Ecto neural progenitor cell (in vitro differentiated cells): ENCODE results near the gene SCYGR8.
"Not testable (repeated sequence)": the region's sequence is repeated elsewhere in the genome, so short reads cannot be mapped to it uniquely, and the experiment has no call there.

Experiments
- DNase-seq: peaks from one replicate; pipeline ENCODE4 v3.0.0-alpha.2; 2018; ENCODE audit warnings: low spot score

SCYGR8 gene

GRCh38 chr2:227745594-227745993 is at the start of gene SCYGR8:
TSS of gene SCYGR8 (plus strand) at chr2:227745894. CDS start at chr2:227745894, 0 bp downstream.
- DNase-seq, result no peak

- no peak for DNase-seq
Observed at GRCh38 chr2:227696990-227697679, 48.6 kb upstream of the SCYGR8 start.

DNA sequence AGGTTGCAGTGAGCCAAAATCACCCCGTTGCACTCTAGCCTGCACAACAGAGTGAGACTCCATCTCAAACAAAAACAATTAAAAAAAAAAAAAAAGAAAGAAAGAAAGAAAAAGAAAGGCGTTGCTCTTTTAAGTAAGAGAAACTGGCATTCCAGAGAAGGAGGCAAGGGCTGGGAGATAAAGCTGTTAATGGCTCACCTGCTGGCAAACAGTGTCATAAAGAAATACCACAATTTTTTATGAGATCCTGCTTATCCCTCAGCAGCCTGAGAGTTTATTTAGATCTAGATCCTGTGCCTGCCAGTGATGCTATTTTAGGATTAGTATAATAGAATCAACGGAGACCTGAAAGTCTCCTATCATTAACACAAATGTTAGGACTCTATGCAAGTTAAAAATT is 44.1 kb upstream of the SCYGR8 start:
- no peak for DNase-seq

DNA sequence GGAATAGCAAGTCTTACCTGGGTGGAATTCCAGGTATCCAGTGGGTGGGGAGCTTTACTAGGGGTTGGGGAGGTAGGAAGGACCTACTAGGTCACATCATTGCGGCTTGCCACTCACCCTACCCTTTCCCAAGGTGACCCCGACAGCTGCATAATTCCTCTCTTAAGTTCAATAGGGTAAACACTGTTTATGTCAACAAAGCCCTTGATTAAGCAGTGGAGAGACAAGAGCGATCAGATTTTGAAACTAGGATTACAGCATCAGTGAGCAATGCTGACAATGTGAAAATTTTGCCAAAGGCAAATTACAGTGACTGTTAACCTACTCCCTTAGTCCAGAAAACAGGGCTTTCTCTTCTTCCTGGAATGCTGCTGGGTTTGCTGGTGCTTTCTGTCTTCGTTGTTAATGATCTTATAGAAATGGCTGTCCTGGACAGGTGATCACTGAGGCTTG is 42.4 kb upstream of the SCYGR8 start:
- DNase-seq, result no peak

DNA sequence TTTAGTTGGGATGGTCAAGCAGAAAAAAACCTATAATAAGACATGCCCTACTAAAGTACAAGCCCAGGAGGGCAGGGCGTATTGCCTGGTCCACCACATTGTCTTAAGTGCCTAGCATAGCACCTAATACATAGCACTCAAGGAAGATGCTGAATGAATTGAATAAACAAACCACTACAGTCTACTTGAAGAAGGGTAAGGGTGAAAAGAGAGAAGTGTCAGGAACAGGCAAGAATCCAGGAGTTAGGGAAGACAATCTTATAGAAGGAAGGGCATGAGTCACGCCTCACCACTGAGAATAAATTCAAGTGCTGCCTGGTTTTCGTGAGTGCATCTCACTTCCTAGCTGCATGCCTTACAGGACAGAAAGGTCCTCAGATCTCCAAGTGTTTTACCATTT is 41.7 kb upstream of the SCYGR8 start:
- no peak for DNase-seq

- no peak for DNase-seq
Observed at GRCh38 chr2:227706859-227707258, 38.8 kb upstream of the SCYGR8 start.

GRCh38 chr2:227707390-227707789 is 38.3 kb upstream of the SCYGR8 start:
- no peak for DNase-seq

DNA sequence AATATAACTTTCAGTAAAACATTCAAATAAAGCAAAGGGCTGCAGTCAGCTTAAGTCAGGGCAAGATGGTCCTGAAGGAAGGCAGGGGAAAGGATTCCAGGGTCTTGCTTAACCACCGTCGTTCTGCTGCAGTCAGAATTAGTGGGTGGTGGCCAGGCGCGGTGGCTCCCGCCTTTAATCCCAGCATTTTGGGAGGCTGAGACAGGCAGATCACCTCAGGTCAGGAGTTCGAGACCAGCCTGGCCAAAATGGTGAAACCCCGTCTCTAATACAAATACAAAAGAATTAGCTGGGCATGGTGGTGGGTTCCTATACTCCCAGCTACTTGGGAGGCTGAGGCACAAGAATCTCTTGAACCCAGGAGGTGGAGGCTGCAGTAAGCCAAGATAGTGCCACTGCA is 34.7 kb upstream of the SCYGR8 start:
- DNase-seq, result no peak

DNA sequence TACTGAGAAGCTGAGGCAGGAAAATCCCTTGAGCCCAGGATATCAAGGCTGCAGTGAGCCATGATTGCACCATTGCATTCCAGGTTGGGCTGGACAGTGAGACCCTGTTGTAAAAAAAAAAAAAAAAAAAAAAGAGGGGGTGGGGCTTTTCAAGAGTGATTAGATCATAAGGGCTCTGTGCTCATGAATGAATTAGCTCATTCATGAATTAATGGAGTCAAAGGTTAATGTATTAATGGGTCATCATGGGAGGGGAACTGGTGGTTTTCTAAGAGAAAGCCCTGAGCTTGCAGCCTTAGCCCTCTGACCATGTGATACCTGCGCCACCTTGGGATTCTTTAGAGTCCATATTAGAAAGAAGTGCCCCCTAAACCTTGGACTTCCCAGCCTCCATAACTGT is 32.4 kb upstream of the SCYGR8 start:
- no peak for DNase-seq

DNA sequence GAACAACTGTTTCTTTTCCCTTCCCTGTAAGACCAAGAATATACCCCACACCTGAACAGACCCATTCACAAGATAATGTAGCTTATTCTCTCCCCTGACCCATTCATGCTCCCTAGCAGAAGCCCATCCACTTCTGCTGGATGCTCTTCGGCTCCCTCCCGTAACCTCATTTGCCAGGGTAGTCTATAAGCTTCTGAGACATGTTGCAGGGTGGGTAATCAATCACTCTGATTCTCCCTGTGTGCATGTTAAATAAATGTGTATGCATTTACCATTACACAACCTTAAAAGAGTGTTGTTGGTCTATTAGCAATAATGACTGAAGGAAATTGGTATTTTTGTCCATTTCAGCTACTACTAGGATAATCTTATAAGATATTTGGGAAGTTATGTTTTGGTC is 29.2 kb upstream of the SCYGR8 start:
- DNase-seq, result no peak

DNA sequence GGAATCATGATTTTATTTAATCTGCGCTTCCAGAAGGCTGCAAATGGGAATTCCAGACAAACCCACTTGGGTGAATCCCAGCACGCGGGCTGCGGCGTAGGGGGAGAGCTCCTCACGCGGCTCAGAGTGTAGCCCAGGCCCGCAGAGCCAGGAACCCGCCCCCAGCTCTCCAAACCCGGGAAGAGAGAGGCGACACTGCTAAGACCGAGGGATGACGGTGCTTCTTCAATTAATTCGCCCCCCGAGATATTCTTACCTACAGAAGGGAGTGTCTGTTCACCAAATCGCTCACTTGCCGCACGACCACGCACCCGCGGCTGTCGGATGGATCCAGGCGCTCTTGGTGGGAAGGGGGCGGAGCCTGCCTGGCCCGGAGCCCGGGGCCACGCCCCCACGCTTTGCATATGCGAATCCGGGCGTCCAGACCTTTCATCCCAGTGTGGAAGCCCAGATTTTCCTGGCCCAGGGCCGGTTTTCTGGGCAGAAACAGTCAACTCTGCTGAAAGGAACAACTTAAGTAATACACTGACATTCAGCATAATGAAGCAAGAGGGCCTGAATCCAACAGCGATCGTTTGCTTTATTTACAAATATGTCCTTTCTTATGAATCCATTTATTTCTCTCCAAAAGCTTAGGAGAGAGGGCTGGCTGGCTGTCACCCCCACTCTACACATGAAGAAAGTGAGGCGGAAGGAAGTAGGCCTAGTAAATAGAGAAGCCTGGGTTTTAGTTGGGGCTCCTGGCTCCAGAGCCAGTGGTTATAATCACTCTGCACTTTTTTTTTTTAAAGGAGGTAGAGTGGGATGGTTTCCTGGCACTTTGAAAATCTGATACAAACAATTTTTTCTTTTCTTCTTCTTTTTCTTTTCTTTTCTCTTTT is 27.8 kb upstream of the SCYGR8 start, which contains the start of gene SLC19A3:
SLC19A3 (minus strand) TSS at position 342 of the 881 bp plus-strand sequence. CDS start 15,710 bp downstream, outside the sequence.
- DNase-seq, result peak; percentile 89

DNA sequence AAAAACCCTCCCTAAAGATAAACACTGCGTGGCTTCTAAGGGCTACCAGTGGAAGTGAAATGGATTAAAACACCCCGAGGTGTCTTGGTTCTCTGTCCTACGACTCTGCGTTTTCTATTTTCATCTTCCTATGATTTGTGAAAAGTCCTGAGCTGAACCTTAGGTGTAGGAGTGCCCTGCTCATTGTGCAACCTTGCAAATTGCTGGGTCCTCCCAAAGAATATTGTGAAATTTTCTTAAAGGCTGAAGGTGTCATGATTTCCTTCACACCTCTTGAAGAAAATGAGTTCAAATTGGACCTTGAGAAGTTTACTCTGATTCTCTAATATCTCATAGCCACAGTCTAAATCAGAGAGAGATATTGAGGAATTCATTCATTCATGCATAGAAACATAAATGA is 26.1 kb upstream of the SCYGR8 start:
- no peak for DNase-seq

- DNase-seq, result no peak
Observed at GRCh38 chr2:227720680-227721079, 25.0 kb upstream of the SCYGR8 start.

GRCh38 chr2:227722821-227723220 is 22.9 kb upstream of the SCYGR8 start:
- not testable (repeated sequence) for DNase-seq

- no peak for DNase-seq
Observed at GRCh38 chr2:227724394-227725039, 21.2 kb upstream of the SCYGR8 start, which contains the start of gene SCYGR6. TSS of gene SCYGR6 (minus strand) at chr2:227724757. CDS start at chr2:227724757, 0 bp downstream.

DNA sequence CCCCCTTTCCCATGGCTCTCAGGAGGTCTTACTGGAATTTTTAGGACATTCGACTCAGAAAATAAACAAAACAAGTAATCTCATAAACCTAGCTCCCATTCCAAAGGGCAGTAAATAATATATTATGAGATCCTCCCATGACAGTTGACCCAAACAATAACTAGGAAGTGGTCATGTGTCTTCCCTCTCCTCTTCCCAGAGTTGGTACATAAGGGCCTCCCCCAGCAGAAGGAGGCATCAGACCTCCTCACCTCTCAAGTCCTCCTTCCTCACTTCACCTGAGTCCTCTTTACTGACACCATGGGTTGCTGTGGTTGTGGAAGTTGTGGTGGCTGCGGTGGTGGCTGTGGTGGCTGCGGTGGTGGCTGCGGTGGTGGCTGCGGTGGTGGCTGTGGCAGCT is 17.7 kb upstream of the SCYGR8 start, which contains the start of gene SCYGR7:
SCYGR7 (plus strand) TSS at position 301 of the 400 bp plus-strand sequence; CDS start at position 301, 0 bp downstream.
- no peak for DNase-seq

DNA sequence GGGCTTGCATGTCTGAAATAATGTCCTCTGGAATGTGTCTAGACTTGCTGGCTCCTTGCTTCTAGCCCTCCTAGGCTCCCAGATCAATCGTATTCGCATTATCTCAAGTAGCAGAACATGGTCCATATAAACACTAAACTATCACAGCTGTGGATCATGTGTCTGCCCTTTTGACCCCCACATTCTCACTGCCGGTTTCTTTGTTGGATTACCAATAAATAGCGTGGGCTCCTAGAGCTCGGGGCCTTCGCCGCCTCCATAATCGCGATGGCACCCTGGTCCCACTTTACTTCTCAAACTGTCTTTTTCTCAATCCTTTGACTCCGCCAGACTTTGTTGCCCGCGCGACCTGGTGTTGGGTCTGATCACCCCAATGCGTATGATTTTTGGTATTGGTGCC is 6.3 kb upstream of the SCYGR8 start:
- DNase-seq, result no peak

DNA sequence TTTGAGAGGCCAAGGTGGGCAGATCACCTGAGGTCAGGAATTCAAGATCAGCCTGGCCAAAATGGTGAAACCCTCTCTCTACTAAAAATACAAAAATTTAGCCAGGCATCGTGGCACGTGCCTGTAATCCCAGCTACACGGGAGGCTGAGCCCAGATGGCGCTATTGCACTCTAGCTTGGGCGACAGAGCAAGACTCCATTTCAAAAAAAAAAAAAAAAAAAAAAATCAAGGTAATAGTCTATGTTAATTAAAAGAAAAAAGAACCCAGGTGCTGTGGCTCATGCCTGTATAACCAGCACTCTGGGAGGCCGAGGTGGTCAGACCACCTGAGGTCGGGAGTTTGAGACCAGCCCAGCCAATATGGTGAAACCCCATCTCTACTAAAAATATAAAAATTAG is 5.0 kb upstream of the SCYGR8 start:
- DNase-seq, result not testable (repeated sequence)

GRCh38 chr2:227748079-227748478 is 2.4 kb downstream of the SCYGR8 start:
- peak; percentile 70 for DNase-seq

DNA sequence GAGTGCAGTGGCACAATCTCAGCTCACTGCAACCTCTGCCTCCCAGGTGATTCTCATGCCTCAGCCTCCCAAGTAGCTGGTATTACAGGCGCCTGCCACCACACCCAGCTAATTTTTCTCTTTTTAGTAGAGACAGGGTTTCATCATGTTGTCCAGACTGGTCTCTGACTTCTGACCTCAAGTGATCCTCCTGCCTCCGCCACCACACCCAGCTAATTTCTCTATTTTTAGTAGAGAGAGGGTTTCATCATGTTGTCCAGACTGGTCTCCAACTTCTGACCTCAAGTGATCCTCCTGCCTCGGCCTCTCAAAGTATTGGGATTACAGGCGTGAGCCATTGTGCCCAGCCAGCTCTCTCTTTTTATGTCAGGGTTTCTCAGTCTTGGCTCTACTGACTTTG is 10.6 kb downstream of the SCYGR8 start:
- not testable (repeated sequence) for DNase-seq

- no peak for DNase-seq
Observed at GRCh38 chr2:227759411-227760118, 13.9 kb downstream of the SCYGR8 start.
